Astrocyte (in vitro differentiated cells and primary cell): Measurements from ENCODE around the gene EGFR.

Experiments used
- CTCF ChIP-seq: IDR thresholded peaks from 2 replicates; pipeline ENCODE4 v1.5.1; 2011; ENCODE audit warnings: low read depth, mild to moderate bottlenecking, inconsistent platforms, low read length, moderate library complexity; ENCODE audit not compliant: insufficient read depth
- EZH2 ChIP-seq: IDR thresholded peaks from 2 replicates; pipeline ENCODE4 v1.6.1; 2012; ENCODE audit warnings: mild to moderate bottlenecking, low read length, inconsistent platforms; ENCODE audit not compliant: insufficient read depth

- TF ChIP-seq CTCF, result no peak
- TF ChIP-seq EZH2, result no peak
Measured at GRCh38 chr7:54986716-54987115, 32.1 kb upstream of the EGFR start.
